ENCODE measurements around the gene NDUFAF5.
"Not testable (repeated sequence)": the region's sequence is repeated elsewhere in the genome, so short reads cannot be mapped to it uniquely, and the experiment has no call there.

NDUFAF5 gene, protein sequence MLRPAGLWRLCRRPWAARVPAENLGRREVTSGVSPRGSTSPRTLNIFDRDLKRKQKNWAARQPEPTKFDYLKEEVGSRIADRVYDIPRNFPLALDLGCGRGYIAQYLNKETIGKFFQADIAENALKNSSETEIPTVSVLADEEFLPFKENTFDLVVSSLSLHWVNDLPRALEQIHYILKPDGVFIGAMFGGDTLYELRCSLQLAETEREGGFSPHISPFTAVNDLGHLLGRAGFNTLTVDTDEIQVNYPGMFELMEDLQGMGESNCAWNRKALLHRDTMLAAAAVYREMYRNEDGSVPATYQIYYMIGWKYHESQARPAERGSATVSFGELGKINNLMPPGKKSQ

DNA sequence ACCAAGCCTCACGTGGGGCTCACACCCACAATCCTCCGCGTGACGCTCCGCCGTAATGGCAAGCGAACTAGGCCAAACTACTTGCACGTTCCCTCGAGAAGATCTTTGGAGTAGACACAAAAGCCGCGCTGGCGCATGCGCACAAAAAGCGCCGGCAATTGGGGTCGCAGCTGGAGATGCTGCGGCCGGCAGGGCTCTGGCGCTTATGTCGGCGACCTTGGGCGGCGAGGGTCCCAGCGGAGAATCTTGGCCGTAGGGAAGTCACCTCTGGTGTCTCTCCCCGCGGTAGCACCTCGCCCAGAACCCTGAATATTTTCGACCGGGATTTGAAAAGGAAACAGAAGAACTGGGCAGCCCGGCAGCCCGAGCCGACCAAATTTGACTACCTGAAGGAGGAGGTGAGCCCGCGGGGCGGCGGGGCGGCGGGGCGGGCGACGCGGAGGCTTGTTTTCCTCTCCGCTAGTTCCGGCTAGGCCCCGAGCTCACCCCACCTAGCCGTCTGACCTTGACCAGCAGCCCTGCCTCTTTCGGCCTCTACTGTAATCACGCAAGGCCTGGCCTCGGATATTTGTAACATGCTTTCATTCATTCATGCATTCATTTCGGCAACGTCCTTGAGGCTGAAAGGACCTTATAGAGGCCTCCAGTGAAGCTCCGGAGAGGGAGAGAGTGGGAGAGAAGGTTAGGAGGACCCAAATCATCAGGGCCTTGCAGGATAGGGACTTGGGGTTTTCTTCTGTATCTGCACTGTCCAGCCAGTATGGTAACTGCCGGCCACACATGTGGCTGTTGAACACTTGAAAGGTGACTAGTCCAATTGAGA, at the start of gene NDUFAF5, which contains the start of gene ESF1:
TSS of gene NDUFAF5 (plus strand) at position 136 of the 823 bp plus-strand sequence. CDS start at position 177, 41 bp downstream.
TSS of gene ESF1 (minus strand) at position 27 of the 823 bp plus-strand sequence. CDS start 1,779 bp downstream, outside the sequence.
- DNase-seq: peak; percentile 69

- DNase-seq: no peak
These were observed 49.0 kb upstream of the NDUFAF5 start for GRCh38 chr20:13735826-13736225.

- DNase-seq: no peak
These were observed 48.2 kb upstream of the NDUFAF5 start for GRCh38 chr20:13736436-13737191.

DNA sequence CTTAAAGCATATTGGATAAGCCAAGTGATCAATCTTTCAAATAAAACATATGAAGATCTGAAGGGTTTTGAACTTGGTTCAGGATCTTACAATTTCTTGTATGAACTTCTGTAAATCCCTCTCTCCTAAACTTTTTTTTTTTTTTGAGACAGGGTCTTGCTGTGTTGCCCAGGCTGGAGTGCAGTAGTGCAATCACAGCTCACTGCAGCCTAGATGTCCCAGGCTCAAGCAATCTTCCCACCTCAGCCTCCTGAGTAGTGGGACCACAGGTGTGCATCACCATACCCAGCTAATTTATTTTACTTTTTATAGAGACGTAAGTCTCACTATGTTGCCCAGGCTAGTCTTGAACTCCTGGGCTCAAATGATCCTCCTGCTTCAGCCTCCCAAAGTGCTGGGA, 46.6 kb upstream of the NDUFAF5 start:
- not testable (repeated sequence) for DNase-seq

DNA sequence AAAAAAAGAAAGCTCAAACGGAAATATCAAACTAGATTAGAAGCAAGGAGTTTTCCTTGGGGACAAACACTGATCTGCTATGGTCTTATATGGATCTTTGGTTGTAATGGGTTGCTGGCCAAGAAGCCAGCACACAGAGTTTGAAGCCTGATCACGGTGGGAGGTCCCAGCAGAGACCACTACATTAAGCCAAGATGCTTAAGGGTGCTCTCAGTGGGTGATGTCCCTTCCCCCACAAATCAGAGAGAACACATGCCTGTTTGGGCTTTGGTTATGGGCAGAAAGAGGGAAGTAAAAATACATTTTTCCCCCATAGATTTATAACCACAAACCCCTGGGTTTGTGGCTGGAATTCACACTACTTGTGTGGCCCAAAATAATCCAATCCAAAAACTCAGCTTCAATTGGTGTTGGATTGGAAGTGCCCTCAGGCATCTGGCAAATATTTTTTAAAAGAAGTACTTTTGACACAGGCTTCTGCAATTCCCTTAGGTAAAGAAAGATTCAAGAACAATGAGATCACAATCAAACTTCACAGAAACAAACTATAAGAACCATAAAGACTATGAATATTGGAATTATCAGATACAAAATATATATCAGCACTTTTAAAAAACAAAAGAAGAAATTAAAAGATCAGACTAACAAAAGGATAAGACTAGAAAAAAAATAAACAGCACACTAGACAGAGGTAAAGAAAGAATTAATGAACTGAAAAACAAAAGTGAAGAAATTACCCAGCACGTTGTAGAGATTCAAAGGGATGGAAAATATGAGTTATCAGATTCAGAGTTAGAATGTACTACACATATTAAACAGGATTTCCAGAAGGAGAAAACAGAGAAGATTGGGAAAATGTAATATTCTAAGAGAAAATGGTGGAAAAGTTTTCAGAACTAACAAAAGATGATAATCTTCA, 44.8 kb upstream of the NDUFAF5 start:
- DNase-seq: no peak

- DNase-seq: no peak
These were observed 42.9 kb upstream of the NDUFAF5 start for GRCh38 chr20:13741879-13742278.

DNA sequence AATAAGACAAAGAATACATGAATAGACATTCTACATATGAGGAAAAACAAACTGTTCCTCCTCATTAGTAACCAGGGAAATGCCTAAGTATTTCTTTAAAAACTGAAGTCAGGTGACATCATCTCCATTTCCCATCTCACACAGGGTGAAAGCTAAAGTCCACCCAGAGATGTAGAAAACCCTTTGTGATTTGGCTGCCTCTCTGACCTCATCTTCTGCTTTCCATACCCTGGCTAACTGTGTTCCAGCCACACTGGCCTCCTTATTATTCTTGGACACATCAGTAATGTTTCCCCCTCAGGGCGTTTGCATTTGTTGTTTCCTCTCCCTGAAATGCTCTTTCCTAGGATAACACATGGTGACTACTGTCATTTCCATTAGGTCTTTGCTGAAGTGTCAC, 40.5 kb upstream of the NDUFAF5 start:
- DNase-seq: no peak

- no peak for DNase-seq
These were observed 39.0 kb upstream of the NDUFAF5 start for GRCh38 chr20:13745784-13746183.

DNA sequence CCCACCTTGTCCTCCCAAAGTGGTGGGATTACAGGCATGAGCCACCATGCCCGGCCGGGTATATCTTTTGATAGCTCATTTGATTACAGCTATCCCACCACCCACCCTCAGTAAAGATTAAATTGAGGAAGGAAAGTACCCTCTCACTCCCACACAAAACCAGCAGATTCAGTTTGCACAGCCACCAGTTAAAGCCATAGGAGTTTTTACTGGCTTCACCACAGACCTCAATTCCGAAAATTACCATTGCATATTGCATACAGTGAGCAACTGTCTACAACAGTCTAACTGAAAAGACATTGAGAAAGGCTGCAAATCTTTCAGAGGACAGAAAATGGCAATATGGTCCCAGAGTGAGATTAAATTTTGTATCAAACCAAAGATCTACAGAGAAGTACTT, 35.0 kb upstream of the NDUFAF5 start:
- DNase-seq: no peak

DNA sequence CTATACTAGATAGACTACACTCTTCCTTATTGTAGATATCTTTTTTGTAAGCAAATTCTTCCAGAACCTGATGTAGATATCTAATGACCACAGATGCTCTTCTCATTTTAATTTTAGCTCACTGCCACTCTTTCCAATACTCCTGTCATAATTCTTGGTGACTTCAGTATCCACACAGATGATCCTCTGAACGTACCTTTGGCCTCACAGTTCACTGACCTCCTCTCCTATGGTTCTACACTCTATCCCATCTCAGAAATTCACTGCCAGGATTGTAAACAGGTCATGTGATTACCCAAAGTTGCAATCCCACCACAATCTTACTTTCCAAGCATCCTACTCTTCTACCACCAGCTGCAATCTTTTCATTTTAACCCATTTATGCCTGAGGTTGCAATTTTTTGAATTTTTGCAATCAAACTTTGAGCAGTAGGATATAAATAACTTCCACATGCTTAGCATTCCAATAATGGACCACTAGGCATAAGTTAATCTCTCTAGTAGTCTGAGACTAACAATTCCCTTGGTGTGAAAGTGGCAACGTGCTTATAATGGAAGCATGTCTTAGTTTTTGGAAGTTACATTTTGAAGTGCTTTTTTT, 31.3 kb upstream of the NDUFAF5 start:
- no peak for DNase-seq

DNA sequence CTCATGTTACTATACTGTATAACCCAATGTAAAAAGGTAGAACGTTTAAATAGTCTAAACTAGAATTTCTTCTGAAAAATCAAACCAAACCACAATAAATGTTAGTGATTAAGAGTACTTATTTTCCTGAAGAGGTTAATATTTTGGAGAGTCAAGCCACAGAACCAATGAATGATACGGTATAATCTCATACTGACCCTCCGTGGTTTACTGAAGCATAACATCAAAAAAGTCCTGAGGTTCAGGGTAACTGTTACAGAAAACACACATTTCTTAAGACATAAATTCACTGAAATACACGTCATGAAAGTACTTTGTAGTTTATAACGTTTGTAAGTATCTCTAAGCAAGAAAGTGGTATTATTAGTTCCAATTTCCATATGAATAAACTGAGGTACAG, 29.0 kb upstream of the NDUFAF5 start:
- no peak for DNase-seq

- no peak for DNase-seq
These were observed 28.3 kb upstream of the NDUFAF5 start for GRCh38 chr20:13756551-13756950.

- DNase-seq: no peak
These were observed 25.9 kb upstream of the NDUFAF5 start for GRCh38 chr20:13758884-13759283.

DNA sequence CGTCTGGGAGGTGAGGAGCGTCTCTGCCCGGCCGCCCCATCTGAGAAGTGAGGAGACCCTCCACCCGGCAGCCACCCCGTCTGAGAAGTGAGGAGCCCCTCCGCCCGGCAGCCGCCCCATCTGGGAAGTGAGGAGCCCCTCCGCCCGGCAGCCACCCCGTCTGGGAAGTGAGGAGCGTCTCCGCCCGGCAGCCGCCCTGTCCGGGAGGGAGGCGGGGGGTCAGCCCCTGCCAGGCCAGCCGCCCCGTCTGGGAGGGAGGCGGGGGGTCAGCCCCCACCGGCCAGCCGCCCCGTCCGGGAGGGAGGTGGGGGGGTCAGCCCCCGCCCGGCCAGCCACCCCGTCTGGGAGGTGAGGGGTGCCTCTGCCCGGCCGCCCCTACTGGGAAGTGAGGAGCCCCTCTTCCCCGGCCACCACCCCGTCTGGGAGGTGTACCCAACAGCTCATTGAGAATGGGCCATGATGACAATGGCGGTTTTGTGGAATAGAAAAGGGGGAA, 24.3 kb upstream of the NDUFAF5 start:
- not testable (repeated sequence) for DNase-seq

GRCh38 chr20:13765299-13765698, 19.5 kb upstream of the NDUFAF5 start:
- no peak for DNase-seq

DNA sequence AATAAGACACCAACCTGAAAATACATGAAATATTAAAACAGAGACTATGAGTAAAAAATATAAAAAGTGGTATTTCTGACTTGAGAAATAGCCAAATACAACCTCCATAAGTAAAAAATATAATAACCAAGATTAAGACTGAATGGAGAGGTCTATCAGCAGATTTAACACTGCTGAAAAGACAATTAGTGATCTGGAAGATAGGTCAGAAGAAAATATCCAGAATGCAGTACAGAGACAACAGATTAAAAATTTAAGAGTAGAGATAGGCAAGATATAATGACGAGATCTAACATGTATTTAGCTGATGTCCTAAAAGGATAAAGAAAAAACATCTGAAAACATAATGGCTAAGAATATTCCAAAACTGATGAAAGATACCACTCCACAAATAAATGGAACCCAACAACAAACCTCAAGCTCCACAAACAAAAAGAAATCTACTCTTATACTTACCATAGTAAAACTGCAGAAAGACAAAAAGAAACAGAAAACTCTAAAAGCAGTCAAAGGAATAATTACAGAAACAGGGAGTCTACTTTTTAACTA, 18.9 kb upstream of the NDUFAF5 start:
- no peak for DNase-seq

GRCh38 chr20:13770141-13770540, 14.7 kb upstream of the NDUFAF5 start:
- DNase-seq: no peak

DNA sequence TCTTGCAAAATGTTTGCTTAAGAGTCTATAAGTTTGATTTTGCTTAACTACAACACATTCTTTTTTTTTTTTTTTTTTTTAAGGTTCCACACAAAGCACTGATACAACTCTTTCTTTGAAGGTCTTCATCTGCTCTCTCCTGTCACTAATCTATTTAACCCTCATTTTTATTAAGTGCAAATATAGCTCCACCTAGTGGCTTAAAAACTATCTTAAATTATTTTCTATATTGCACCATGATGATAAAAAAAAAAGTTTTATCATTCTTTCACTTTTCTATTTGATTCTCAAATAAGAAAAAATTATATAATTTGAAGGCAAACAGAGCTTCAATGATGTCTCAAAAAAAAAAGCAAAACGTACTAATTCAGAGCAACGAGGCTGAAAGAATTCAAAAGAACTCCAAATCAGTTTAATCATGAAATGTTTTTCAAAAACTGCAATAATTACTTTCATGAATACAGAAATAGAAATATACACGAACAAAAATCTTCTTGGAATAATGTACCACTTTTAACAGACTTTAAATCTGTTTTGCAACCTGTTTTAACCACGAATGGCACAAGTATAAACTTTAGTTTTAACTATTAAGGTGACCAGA, 12.9 kb upstream of the NDUFAF5 start:
- DNase-seq: no peak

GRCh38 chr20:13772529-13772928, 12.3 kb upstream of the NDUFAF5 start:
- no peak for DNase-seq

- no peak for DNase-seq
These were observed 9.0 kb upstream of the NDUFAF5 start for GRCh38 chr20:13775867-13776266.

DNA sequence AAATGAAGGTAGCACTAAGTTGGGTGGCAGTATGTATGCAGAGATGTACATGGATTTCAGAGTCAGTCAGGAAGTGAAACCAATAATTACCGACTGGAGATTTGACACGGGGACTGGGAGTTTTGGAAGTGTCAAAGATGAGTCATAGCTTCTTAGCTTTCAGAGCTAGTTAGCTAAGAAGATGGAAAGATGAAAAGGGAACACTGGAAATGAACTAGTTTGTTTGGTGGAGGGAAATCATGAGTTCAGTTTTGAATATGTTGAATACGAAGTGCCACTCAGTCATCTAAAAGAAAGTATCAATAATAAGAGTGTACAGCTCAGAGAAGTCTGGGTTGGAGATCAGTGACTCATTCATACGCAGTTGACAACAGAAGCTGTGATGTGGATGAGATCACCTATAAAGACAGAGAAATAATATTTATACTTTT, 7.6 kb upstream of the NDUFAF5 start:
- DNase-seq: no peak

Measured in 8988T (cell line).